Activated B cell treated with CpG ODN at 0.5 μM for 24 hours (primary cell): ENCODE data around the gene MAP3K2. TPM values are rescaled to one million over a fixed set of nuclear protein-coding genes. Genes with fewer than 3 reads are reported as not detected.
A peak's percentile ranks its signal among the peaks of the same experiment; 100 is the strongest.

Source experiments
- ATAC-seq: fragments of 200-7000 bp; cut with Tn5 transposase; one replicate; pipeline ENCODE4 v1.10.0; 2021; ENCODE audit warnings: low read depth, mild to moderate bottlenecking, moderate library complexity
- CTCF ChIA-PET: fragments of 350-600 bp; sonication (Branson Sonifier 250); formaldehyde crosslinking; loops from one replicate; lab custom pipeline; 2021; ENCODE audit warnings: antibody characterized with exemption; lab: Charles Lee
- POLR2A ChIA-PET: fragments of 350-600 bp; sonication (Branson Sonifier 250); formaldehyde crosslinking; loops from one replicate; lab custom pipeline; 2021; ENCODE audit warnings: antibody characterized with exemption; lab: Charles Lee
- DNase-seq: peaks from one replicate; pipeline ENCODE4 v3.0.0; 2022
- H3K27ac Mint-ChIP-seq: one replicate; pipeline ENCODE4 v1.8.0; 2020; ENCODE audit warnings: mixed read lengths
- H3K27me3 Mint-ChIP-seq: one replicate; pipeline ENCODE4 v1.8.0; 2021; ENCODE audit warnings: mixed read lengths
- H3K36me3 Mint-ChIP-seq: one replicate; pipeline ENCODE4 v1.8.0; 2021; ENCODE audit warnings: low read depth, mixed read lengths
- H3K4me1 Mint-ChIP-seq: one replicate; pipeline ENCODE4 v1.8.0; 2021; ENCODE audit warnings: mixed read lengths
- H3K4me3 Mint-ChIP-seq: one replicate; pipeline ENCODE4 v1.8.0; 2020; ENCODE audit warnings: mild to moderate bottlenecking, mixed read lengths
- H3K9me3 Mint-ChIP-seq: one replicate; pipeline ENCODE4 v1.8.0; 2020; ENCODE audit warnings: mixed read lengths
- intact Hi-C: fragments of 100-400 bp; cut with micrococcal nuclease; formaldehyde crosslinking; loops from one replicate; pipeline ENCODE4 v1.15.1; 2024
- total RNA-seq: library from RNA; stranded (reverse); gene quantifications from 2 replicates; pipeline ENCODE4 v1.2.3, GENCODE V29; 2022
- TF ChIP-seq, protein P1 (sequence below): fragments of 200-600 bp; IDR thresholded peaks from one replicate; pipeline ENCODE4 v1.8.0; 2022; ENCODE audit warnings: antibody characterized with exemption, mild to moderate bottlenecking

Gene MAP3K2
- total RNA-seq, 1 donor from 2014 or later = 77.7 TPM

- ChIA-PET CTCF (interaction anchor here (1.2 kb wide), 1 partner anchor 33 kb away, joined by 3 read pairs; no protein-coding TSS in a partner anchor), POLR2A (interaction anchor here (1.1 to 1.2 kb wide), 2 partner anchors 24 to 92 kb away, joined by 3 read pairs; partner anchors contain the start of gene ERCC3)
- intact Hi-C loops = loop anchor here (2.0 to 10.0 kb wide), 3 partner anchors 13 to 315 kb away; partner anchors contain the start of gene SFT2D3
- H3K4me3 Mint-ChIP-seq = peak overlapping the region; percentile 84
- peaks cover 30% of the 10 kb centered on the region for H3K36me3 Mint-ChIP-seq
- peaks cover 78% of the 10 kb centered on the region for H3K4me1 Mint-ChIP-seq
- H3K27ac Mint-ChIP-seq = no peak overlapping the region
- no peaks in the 10 kb centered on the region for H3K27me3 Mint-ChIP-seq
- H3K9me3 Mint-ChIP-seq = no peaks in the 10 kb centered on the region
- DNase-seq (no peak), ATAC-seq (no peak)
- TF ChIP-seq, protein P1, sequence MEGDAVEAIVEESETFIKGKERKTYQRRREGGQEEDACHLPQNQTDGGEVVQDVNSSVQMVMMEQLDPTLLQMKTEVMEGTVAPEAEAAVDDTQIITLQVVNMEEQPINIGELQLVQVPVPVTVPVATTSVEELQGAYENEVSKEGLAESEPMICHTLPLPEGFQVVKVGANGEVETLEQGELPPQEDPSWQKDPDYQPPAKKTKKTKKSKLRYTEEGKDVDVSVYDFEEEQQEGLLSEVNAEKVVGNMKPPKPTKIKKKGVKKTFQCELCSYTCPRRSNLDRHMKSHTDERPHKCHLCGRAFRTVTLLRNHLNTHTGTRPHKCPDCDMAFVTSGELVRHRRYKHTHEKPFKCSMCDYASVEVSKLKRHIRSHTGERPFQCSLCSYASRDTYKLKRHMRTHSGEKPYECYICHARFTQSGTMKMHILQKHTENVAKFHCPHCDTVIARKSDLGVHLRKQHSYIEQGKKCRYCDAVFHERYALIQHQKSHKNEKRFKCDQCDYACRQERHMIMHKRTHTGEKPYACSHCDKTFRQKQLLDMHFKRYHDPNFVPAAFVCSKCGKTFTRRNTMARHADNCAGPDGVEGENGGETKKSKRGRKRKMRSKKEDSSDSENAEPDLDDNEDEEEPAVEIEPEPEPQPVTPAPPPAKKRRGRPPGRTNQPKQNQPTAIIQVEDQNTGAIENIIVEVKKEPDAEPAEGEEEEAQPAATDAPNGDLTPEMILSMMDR = no peak
These were observed 1.5 kb downstream of the MAP3K2 start for GRCh38 chr2:127386246-127386645.

DNA sequence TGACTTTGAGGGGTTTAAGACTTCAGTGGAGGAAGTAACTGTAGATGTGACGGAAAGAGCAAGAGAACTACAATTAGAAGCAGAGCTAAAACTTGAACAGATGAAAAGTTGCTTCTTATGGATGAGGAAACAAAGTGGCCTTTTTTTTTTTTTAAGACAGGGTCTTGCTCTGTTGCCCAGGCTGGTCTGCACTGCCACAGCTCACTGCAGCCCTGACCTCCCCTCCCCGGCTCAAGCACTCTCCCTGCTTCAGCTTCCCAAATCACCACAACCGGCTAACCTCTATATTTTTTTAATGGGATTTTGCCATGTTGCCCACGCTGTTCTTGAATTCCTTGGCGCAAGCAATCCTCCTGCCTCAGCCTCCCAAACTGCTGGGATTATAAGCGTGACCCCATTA is 3.2 kb downstream of the MAP3K2 start:
- no peaks in the 10 kb centered on the region for H3K9me3 Mint-ChIP-seq
- ATAC-seq = no peak
- CTCF ChIA-PET = interaction anchor here (0.6 kb wide), 1 partner anchor 95 kb away, joined by 4 read pairs; no protein-coding TSS in a partner anchor
- H3K36me3 Mint-ChIP-seq = peaks cover 30% of the 10 kb centered on the region
- peak overlapping the region; percentile 46 for H3K4me3 Mint-ChIP-seq
- H3K27ac Mint-ChIP-seq = peak overlapping the region; percentile 24
- TF ChIP-seq, protein P1 = no peak
- POLR2A ChIA-PET = interaction anchor here (0.6 to 0.7 kb wide), 2 partner anchors 74 to 142 kb away, joined by 3 read pairs; no protein-coding TSS in a partner anchor
- H3K27me3 Mint-ChIP-seq = no peaks in the 10 kb centered on the region
- intact Hi-C loops = loop anchor here (10.0 kb wide), 1 partner anchor 300 kb away; no protein-coding TSS in a partner anchor
- DNase-seq = no peak
- peaks cover 79% of the 10 kb centered on the region for H3K4me1 Mint-ChIP-seq

GRCh38 chr2:127382831-127383230 is 4.9 kb downstream of the MAP3K2 start:
- ChIA-PET CTCF (no interaction called here), POLR2A (no interaction called here)

GRCh38 chr2:127381762-127382161 is 6.0 kb downstream of the MAP3K2 start:
- Mint-ChIP-seq H3K4me3 (no peak overlapping the region), H3K27me3 (no peaks in the 10 kb centered on the region), H3K36me3 (peaks cover 33% of the 10 kb centered on the region), H3K9me3 (no peaks in the 10 kb centered on the region), H3K4me1 (peaks cover 78% of the 10 kb centered on the region), H3K27ac (no peak overlapping the region)
- ATAC-seq = no peak
- intact Hi-C loops = loop anchor here (2.0 to 10.0 kb wide), 2 partner anchors 15 to 297 kb away; no protein-coding TSS in a partner anchor
- ChIA-PET CTCF (interaction anchor here (1.4 kb wide), 1 partner anchor 98 kb away, joined by 3 read pairs; no protein-coding TSS in a partner anchor), POLR2A (interaction anchor here (1.3 kb wide), 1 partner anchor 32 kb away, joined by 3 read pairs; no protein-coding TSS in a partner anchor)
- DNase-seq = no peak
- TF ChIP-seq, protein P1 = no peak

More at GRCh38 chr2:127382831-127383230, 4.9 kb downstream of the MAP3K2 start:
- TF ChIP-seq, protein P1 = no peak
- Mint-ChIP-seq H3K9me3 (no peaks in the 10 kb centered on the region), H3K36me3 (peaks cover 30% of the 10 kb centered on the region), H3K27ac (no peak overlapping the region), H3K4me1 (peaks cover 75% of the 10 kb centered on the region), H3K27me3 (no peaks in the 10 kb centered on the region), H3K4me3 (no peak overlapping the region)
- DNase-seq = no peak
- no peak for ATAC-seq
- intact Hi-C loops = loop anchor here (10.0 kb wide), 1 partner anchor 298 kb away; no protein-coding TSS in a partner anchor

DNA sequence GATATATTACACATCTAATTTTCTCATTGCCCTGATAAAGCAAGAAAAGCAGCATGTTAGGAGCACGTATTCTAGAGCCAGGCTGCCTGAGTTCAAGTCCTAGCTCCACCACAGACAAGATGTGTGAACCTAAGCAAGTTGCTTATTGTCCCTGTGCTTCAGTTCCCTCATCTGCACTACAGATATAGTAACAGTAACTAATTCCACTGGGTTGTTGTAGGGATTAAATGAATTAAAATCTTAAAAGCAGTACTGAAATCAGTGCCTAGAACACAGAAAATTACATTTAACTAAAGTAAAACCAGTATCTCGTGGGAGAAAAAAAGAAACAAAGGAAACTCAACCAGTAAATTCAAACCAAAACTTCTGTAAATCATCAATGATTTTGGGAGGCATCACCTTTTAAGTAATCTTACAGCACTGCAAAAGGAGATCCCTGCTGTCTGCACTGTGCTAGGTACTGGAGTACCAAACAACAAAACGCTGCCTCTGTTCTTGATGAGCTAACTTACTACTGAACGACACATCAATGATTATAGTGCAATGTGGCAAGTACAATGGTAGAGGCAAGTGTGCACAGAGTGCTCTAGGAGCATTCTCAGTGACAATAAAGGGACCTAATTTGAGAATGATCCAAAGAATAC is 7.9 kb downstream of the MAP3K2 start:
- Mint-ChIP-seq H3K9me3 (no peaks in the 10 kb centered on the region), H3K36me3 (peaks cover 36% of the 10 kb centered on the region), H3K4me1 (peaks cover 63% of the 10 kb centered on the region), H3K27ac (no peak overlapping the region), H3K27me3 (no peaks in the 10 kb centered on the region), H3K4me3 (no peak overlapping the region)
- DNase-seq (no peak), ATAC-seq (no peak)
- POLR2A ChIA-PET = no interaction called here
- CTCF ChIA-PET = no interaction called here
- TF ChIP-seq, protein P1 = no peak
- intact Hi-C loops = loop anchor here (2.0 to 10.0 kb wide), 2 partner anchors 13 to 295 kb away; no protein-coding TSS in a partner anchor
